Right renal cortex interstitium (tissue), 3 donors: ENCODE data around the gene JAZF1. TPM values are rescaled to one million over a fixed set of nuclear protein-coding genes. Genes with fewer than 3 reads are reported as not detected.

Experiments
- DNase-seq, 3 donors: peaks; one replicate each; pipeline ENCODE4 v3.0.0-alpha.2; 2013; ENCODE audit warnings: low read depth in 3 of 3, low spot score in 2 of 3
- polyA plus RNA-seq, 3 donors: library from polyadenylated mRNA; unstranded; fragments of 120-200 nt; gene quantifications; one replicate each; pipeline ENCODE4 v1.2.1, GENCODE V29; 2013; ENCODE audit not compliant: insufficient read length in 3 of 3

The JAZF1 gene
- polyA plus RNA-seq, 3 donors, result 12.2 to 16.1 (median 14.1) TPM

- no peak for DNase-seq
Observed at GRCh38 chr7:28192786-28193585, 12.4 kb upstream of the JAZF1 start.

- DNase-seq, result no peak
Observed at GRCh38 chr7:28191751-28192150, 11.2 kb upstream of the JAZF1 start.

GRCh38 chr7:28191184-28191583 lies 10.6 kb upstream of the JAZF1 start:
- DNase-seq, result no peak

- no peak for DNase-seq
Observed at GRCh38 chr7:28190077-28190710, 9.6 kb upstream of the JAZF1 start.

GRCh38 chr7:28187012-28187411 lies 6.4 kb upstream of the JAZF1 start:
- no peak for DNase-seq

GRCh38 chr7:28183627-28184026 lies 3.0 kb upstream of the JAZF1 start:
- DNase-seq, result no peak

GRCh38 chr7:28182071-28182471 lies 1.5 kb upstream of the JAZF1 start:
- DNase-seq, result no peak

- DNase-seq, result no peak
Observed at GRCh38 chr7:28181416-28181815, 821 bp upstream of the JAZF1 start.

- no peak for DNase-seq
Observed at GRCh38 chr7:28180031-28180363, 598 bp downstream of the JAZF1 start.

GRCh38 chr7:28179120-28180030 lies 1.2 kb downstream of the JAZF1 start:
- DNase-seq, result no peak

GRCh38 chr7:28178599-28178998 lies 2.0 kb downstream of the JAZF1 start:
- no peak for DNase-seq

- no peak for DNase-seq
Observed at GRCh38 chr7:28177836-28178235, 2.8 kb downstream of the JAZF1 start.

GRCh38 chr7:28176645-28177044 lies 4.0 kb downstream of the JAZF1 start:
- no peak for DNase-seq

- DNase-seq, result no peak
Observed at GRCh38 chr7:28176174-28176573, 4.4 kb downstream of the JAZF1 start.

GRCh38 chr7:28174901-28175661 lies 5.5 kb downstream of the JAZF1 start:
- no peak for DNase-seq

GRCh38 chr7:28174442-28174841 lies 6.2 kb downstream of the JAZF1 start:
- DNase-seq, result no peak

- DNase-seq, result no peak
Observed at GRCh38 chr7:28173531-28173930, 7.1 kb downstream of the JAZF1 start.

GRCh38 chr7:28172958-28173357 lies 7.6 kb downstream of the JAZF1 start:
- no peak for DNase-seq

GRCh38 chr7:28170701-28171100 lies 9.9 kb downstream of the JAZF1 start:
- no peak for DNase-seq

GRCh38 chr7:28169230-28169629 lies 11.4 kb downstream of the JAZF1 start:
- DNase-seq, result no peak
